Epidermal melanocyte (primary cell): Measurements from ENCODE around the gene SRSF1.
"Not testable (repeated sequence)": the region's sequence is repeated elsewhere in the genome, so short reads cannot be mapped to it uniquely, and the experiment has no call there.

Experiments
- DNase-seq: peaks from one replicate; pipeline ENCODE4 v3.0.0; 2011; ENCODE audit warnings: low spot score; ENCODE audit not compliant: insufficient read length

The SRSF1 gene

GRCh38 chr17:57966246-57966645 is 40.8 kb downstream of the SRSF1 start:
- no peak for DNase-seq

- DNase-seq = no peak
These were observed 41.4 kb downstream of the SRSF1 start for GRCh38 chr17:57965521-57966160.

GRCh38 chr17:57963149-57963511 is 43.9 kb downstream of the SRSF1 start:
- no peak for DNase-seq

- DNase-seq = no peak
These were observed 44.5 kb downstream of the SRSF1 start for GRCh38 chr17:57962279-57963148.

- no peak for DNase-seq
These were observed 47.1 kb downstream of the SRSF1 start for GRCh38 chr17:57959929-57960328.

GRCh38 chr17:57958391-57958790 is 48.7 kb downstream of the SRSF1 start:
- not testable (repeated sequence) for DNase-seq

- DNase-seq = no peak
These were observed 49.2 kb downstream of the SRSF1 start for GRCh38 chr17:57957886-57958285.

GRCh38 chr17:57957120-57957850 is 49.8 kb downstream of the SRSF1 start:
- DNase-seq = no peak

GRCh38 chr17:57956291-57957119 is 50.5 kb downstream of the SRSF1 start:
- no peak for DNase-seq

- DNase-seq = no peak
These were observed 51.7 kb downstream of the SRSF1 start, which contains the start of gene CUEDC1 for GRCh38 chr17:57955183-57955931. TSS of gene CUEDC1 (minus strand) at chr17:57955412. CDS start at chr17:57885564, 69,848 bp downstream.

- peak; percentile 70 for DNase-seq
These were observed 52.5 kb downstream of the SRSF1 start for GRCh38 chr17:57954397-57955182.

- DNase-seq = no peak
These were observed 53.2 kb downstream of the SRSF1 start for GRCh38 chr17:57953705-57954396.
